ENCODE results near the gene ADGRB3. TPM values are rescaled to one million over a fixed set of nuclear protein-coding genes. Genes with fewer than 3 reads are reported as not detected.

Gene ADGRB3
- total and polyA plus RNA-seq, 10 donors = 0.09 to 4.1 (median 1.1) TPM

DNA sequence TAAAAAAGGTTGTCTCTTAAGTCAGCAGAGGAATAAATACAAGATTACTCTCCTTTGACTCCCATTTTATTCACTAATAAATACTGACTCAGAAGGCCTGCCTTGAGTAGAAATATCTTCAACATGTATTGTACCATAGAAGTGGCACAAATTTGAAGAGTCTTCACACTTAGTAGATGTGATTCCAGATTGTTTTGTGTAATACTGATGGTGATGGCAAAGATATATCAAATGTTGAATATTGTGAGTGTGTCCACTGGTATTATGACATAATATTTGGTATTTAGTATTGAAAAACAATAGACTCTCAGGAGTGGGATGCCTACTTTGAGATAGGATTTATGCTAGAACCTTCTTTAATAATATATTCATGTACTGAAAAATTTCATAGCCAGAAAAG, 7.0 kb downstream of the ADGRB3 start:
- Histone ChIP-seq H3K27me3 (replicated peaks in 1 of 7) (peaks cover 0 to 27% (median 0%) of the 10 kb centered on the region in 7 donors), H3K9me3 (no peaks in the 10 kb centered on the region), H3K4me3 (no peak overlapping the region), H3K27ac (no peak overlapping the region), H3K36me3 (no peaks in the 10 kb centered on the region), H3K4me1 (peaks cover 0 to 24% (median under 1%) of the 10 kb centered on the region in 6 donors)
- intact Hi-C loops (cut with DNase I; ENCODE audit: low total_unique reads) = no loop called here
- DNase-seq = no peak
- TF ChIP-seq POLR2A (IDR thresholded peaks at IDR 0.05) (no peak), POLR2AphosphoS5 (IDR thresholded peaks at IDR 0.05) (no peak)
- TF ChIP-seq, protein P1, sequence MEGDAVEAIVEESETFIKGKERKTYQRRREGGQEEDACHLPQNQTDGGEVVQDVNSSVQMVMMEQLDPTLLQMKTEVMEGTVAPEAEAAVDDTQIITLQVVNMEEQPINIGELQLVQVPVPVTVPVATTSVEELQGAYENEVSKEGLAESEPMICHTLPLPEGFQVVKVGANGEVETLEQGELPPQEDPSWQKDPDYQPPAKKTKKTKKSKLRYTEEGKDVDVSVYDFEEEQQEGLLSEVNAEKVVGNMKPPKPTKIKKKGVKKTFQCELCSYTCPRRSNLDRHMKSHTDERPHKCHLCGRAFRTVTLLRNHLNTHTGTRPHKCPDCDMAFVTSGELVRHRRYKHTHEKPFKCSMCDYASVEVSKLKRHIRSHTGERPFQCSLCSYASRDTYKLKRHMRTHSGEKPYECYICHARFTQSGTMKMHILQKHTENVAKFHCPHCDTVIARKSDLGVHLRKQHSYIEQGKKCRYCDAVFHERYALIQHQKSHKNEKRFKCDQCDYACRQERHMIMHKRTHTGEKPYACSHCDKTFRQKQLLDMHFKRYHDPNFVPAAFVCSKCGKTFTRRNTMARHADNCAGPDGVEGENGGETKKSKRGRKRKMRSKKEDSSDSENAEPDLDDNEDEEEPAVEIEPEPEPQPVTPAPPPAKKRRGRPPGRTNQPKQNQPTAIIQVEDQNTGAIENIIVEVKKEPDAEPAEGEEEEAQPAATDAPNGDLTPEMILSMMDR (IDR thresholded peaks at IDR 0.05 in 8 of 11, conservative IDR thresholded peaks at IDR 0.05 in 3 of 11) = no peak

DNA sequence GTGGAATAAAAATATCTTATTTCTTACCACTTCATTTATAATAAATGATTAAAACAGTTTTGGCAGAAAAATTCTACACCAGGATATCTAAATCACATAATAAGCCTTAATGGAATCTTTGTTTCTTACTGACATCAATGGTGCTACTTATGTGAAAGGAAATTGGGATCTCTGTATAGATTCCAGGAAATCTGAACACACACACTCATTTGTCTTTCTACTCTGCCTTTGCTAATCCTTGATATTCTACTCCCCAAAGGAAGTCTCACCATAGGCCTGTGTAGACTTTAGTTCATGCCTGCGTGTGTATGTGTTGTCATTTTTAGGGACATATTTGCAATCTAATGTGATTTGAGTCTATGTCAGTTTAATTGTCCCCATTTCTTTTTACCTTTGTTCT, 7.9 kb downstream of the ADGRB3 start:
- no peak overlapping the region for H3K4me3 ChIP-seq
- 88 to 98% (median 93%) methylated on average over 1 of the region's 1 CpG for WGBS, 5 donors
- no peak for DNase-seq
- no peak overlapping the region for H3K27ac ChIP-seq
- no peaks in the 10 kb centered on the region for H3K9me3 ChIP-seq
- H3K36me3 ChIP-seq = no peaks in the 10 kb centered on the region
- H3K27me3 ChIP-seq (replicated peaks in 1 of 7) = peaks cover 0 to 18% (median 0%) of the 10 kb centered on the region in 7 donors
- intact Hi-C loops (cut with DNase I; ENCODE audit: low total_unique reads) = no loop called here
- no peak for TF ChIP-seq POLR2A (IDR thresholded peaks at IDR 0.05)
- TF ChIP-seq POLR2AphosphoS5 (IDR thresholded peaks at IDR 0.05) = no peak
- TF ChIP-seq, protein P1 (IDR thresholded peaks at IDR 0.05 in 8 of 11, conservative IDR thresholded peaks at IDR 0.05 in 3 of 11) = no peak
- H3K4me1 ChIP-seq = peaks cover 0 to 21% (median 0%) of the 10 kb centered on the region in 6 donors

DNA sequence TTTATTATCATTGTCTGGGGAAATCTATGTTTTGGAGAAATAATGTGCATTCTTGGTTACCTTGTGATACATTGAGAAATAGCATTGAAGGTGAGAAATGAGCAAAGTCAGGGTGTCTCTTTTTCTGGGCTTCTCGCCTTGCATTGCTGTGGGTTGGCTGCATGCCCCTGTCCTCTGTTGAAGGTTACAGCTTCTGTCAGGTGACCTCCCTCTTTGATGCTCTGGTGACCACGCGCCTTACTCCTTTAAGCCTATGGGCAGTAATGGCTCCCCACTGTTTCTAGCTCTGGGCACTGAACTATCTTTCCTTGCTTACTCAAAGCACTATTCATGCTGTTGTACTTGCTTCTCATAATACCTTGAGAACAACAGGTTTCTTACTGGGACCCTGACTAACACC, 14.6 kb downstream of the ADGRB3 start:
- intact Hi-C loops (cut with DNase I; ENCODE audit: low total_unique reads) = no loop called here
- Histone ChIP-seq H3K4me1 (no peaks in the 10 kb centered on the region), H3K27me3 (replicated peaks in 1 of 7) (no peaks in the 10 kb centered on the region), H3K27ac (no peak overlapping the region), H3K36me3 (no peaks in the 10 kb centered on the region), H3K4me3 (no peak overlapping the region), H3K9me3 (no peaks in the 10 kb centered on the region)
- no peak for DNase-seq
- 83 to 96% (median 87%) methylated on average over 3 of the region's 3 CpGs for WGBS, 5 donors
- TF ChIP-seq, protein P1 (IDR thresholded peaks at IDR 0.05 in 8 of 11, conservative IDR thresholded peaks at IDR 0.05 in 3 of 11) = no peak
- TF ChIP-seq POLR2A (IDR thresholded peaks at IDR 0.05) (no peak), POLR2AphosphoS5 (IDR thresholded peaks at IDR 0.05) (no peak)

DNA sequence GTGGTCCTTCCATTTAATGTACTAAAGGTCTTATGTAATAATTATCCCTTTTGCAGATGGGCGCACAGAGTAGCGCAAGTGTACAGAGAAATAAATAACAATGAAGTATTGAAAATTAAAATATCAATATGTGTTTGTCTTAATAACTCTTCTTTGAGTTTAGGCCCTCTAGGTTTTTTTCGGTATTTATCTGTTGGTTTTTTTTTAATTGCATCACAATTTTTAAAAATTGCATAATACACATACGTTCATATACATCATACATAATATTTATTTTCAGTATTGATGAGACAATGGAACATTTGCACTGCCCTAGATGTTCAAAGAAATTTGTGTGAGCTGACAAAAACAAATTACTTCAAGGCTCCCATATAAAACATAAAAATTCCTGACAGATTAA, 15.1 kb downstream of the ADGRB3 start:
- intact Hi-C loops (cut with DNase I; ENCODE audit: low total_unique reads) = no loop called here
- DNase-seq = no peak

More for the DNA sequence above, 15.1 kb downstream of the ADGRB3 start:
- no peak overlapping the region for H3K4me3 ChIP-seq
- WGBS, 5 donors = 85 to 97% (median 88%) methylated on average over 4 of the region's 4 CpGs
- no peaks in the 10 kb centered on the region for H3K4me1 ChIP-seq
- no peaks in the 10 kb centered on the region for H3K36me3 ChIP-seq
- H3K9me3 ChIP-seq = no peaks in the 10 kb centered on the region
- no peak for TF ChIP-seq POLR2A (IDR thresholded peaks at IDR 0.05)
- TF ChIP-seq, protein P1 (IDR thresholded peaks at IDR 0.05 in 8 of 11, conservative IDR thresholded peaks at IDR 0.05 in 3 of 11) = no peak
- no peak for TF ChIP-seq POLR2AphosphoS5 (IDR thresholded peaks at IDR 0.05)
- H3K27me3 ChIP-seq (replicated peaks in 1 of 7) = no peaks in the 10 kb centered on the region
- H3K27ac ChIP-seq = no peak overlapping the region

Data from spleen (tissue), 11 donors.